ENCODE results near the gene MTRR.

GRCh38 chr5:7846327-7846726 is 22.6 kb upstream of the MTRR start:
- TF ChIP-seq POLR2AphosphoS5 (IDR thresholded peaks at IDR 0.05), result no peak
- TF ChIP-seq POLR2A (IDR thresholded peaks at IDR 0.05), result no peak
- TF ChIP-seq, protein P1, sequence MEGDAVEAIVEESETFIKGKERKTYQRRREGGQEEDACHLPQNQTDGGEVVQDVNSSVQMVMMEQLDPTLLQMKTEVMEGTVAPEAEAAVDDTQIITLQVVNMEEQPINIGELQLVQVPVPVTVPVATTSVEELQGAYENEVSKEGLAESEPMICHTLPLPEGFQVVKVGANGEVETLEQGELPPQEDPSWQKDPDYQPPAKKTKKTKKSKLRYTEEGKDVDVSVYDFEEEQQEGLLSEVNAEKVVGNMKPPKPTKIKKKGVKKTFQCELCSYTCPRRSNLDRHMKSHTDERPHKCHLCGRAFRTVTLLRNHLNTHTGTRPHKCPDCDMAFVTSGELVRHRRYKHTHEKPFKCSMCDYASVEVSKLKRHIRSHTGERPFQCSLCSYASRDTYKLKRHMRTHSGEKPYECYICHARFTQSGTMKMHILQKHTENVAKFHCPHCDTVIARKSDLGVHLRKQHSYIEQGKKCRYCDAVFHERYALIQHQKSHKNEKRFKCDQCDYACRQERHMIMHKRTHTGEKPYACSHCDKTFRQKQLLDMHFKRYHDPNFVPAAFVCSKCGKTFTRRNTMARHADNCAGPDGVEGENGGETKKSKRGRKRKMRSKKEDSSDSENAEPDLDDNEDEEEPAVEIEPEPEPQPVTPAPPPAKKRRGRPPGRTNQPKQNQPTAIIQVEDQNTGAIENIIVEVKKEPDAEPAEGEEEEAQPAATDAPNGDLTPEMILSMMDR (IDR thresholded peaks at IDR 0.05 in 8 of 11, conservative IDR thresholded peaks at IDR 0.05 in 3 of 11), result no peak

Data from spleen (tissue), 7 donors.